Body of pancreas (tissue), 4 donors: ENCODE data around the gene VPS13C. TPM values are rescaled to one million over a fixed set of nuclear protein-coding genes. Genes with fewer than 3 reads are reported as not detected.

Source experiments
- ATAC-seq: fragments of 150-250 bp; one replicate; pipeline ENCODE4 v1.9.1; 2016
- DNase-seq, 4 donors: peaks; one replicate each; pipeline ENCODE4 v3.0.0-alpha.2; 2019
- H3K27ac ChIP-seq, 4 donors: fragments of 200-600 bp; sonication (generic); 1 replicate in 3 of 4; 2 replicates in 1 of 4; pipeline versions ENCODE4 v1.5.1 to v1.6.1; 2016 to 2019; ENCODE audit warnings: mild to moderate bottlenecking in 1 of 4, mixed read lengths in 1 of 4, moderate library complexity in 1 of 4
- H3K27me3 ChIP-seq, 2 donors: fragments of 200-600 bp; sonication (generic); one replicate each; pipeline ENCODE4 v1.6.0; 2016; ENCODE audit warnings: mild to moderate bottlenecking in 1 of 2
- H3K36me3 ChIP-seq, 2 donors: fragments of 200-600 bp; sonication (generic); replicated peaks in 1 of 2; 2 replicates each; pipeline ENCODE4 v1.5.1; 2016; ENCODE audit warnings: low read depth in 2 of 2; ENCODE audit not compliant: insufficient read depth in 1 of 2
- H3K4me1 ChIP-seq: fragments of 200-600 bp; sonication (generic); one replicate; pipeline ENCODE4 v1.6.0; 2016
- H3K4me3 ChIP-seq, 2 donors: fragments of 200-600 bp; sonication (generic); 1 replicate in 1 of 2; 2 replicates in 1 of 2; pipeline ENCODE4 v1.5.1; 2016 to 2019
- H3K9me3 ChIP-seq, 3 donors: fragments of 200-600 bp; sonication (generic); 1 replicate in 2 of 3; 2 replicates in 1 of 3; pipeline ENCODE4 v1.5.1; 2016
- POLR2A ChIP-seq, 3 donors: fragments of 450-650 bp; IDR thresholded peaks; one replicate each; pipeline ENCODE4 v1.6.1; 2016; ENCODE audit warnings: antibody characterized with exemption in 3 of 3, mild to moderate bottlenecking in 2 of 3
- WGBS, 2 donors: methylation state at CpG; one replicate each; pipeline ENCODE4 v1.1.5; 2017; 5-methylcytosine and 5-hydroxymethylcytosine counted together
- intact Hi-C: fragments of 100-400 bp; cut with DNase I; formaldehyde crosslinking; loops from one replicate; pipeline ENCODE4 v1.15.1; 2023
- total RNA-seq, 2 donors: library from RNA; depleted of rRNA; stranded (reverse); fragments of >200 nt; gene quantifications; one replicate each; pipeline ENCODE4 v1.1.0, GENCODE V29; 2016
- TF ChIP-seq, protein P1 (sequence below), 7 experiments: fragments of 450-650 bp in 4 of 7; fragments of 200-600 bp in 3 of 7; sonication (generic) in 3 of 7; IDR thresholded peaks; one replicate each; pipeline ENCODE4 v1.5.1; 2016 to 2019; ENCODE audit warnings: antibody characterized with exemption in 7 of 7

The VPS13C gene
- total RNA-seq, 2 donors from 2014 or later = 67.2 to 68.6 TPM

- no peak for DNase-seq
- ATAC-seq = no peak
- 11% methylated on average over 12 of the region's 12 CpGs for WGBS, 2 donors
Measured at GRCh38 chr15:62060896-62061280, 641 bp upstream of the VPS13C start.

DNA sequence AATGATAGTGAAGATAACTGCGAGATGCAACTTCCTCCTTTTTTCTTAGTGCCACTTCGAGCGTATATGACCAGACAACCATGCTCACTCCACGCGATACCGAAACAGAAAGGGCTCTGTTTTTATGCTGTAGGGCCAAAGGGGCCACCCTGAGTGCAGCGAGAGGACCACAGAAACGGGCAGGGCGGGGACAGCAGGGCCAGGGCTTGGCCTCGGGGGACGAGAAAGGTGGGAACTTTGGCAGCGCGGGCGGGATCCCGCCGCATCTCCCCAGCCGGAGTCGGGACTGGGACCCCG lies 483 bp downstream of the VPS13C start:
- 0 to 1% methylated on average over 16 to 19 of the region's 19 CpGs for WGBS, 2 donors
- intact Hi-C loops = no loop called here
- Histone ChIP-seq H3K4me3 (peak overlapping the region; percentile 77 to 85), H3K27ac (peak overlapping the region; percentile 68 to 96 (median 92)), H3K9me3 (no peaks in the 10 kb centered on the region), H3K36me3 (no peaks in the 10 kb centered on the region), H3K4me1 (peaks cover 37% of the 10 kb centered on the region), H3K27me3 (no peaks in the 10 kb centered on the region)
- peak; percentile 24 for ATAC-seq
- no peak for TF ChIP-seq POLR2A (IDR thresholded peaks at IDR 0.05)
- TF ChIP-seq, protein P1, sequence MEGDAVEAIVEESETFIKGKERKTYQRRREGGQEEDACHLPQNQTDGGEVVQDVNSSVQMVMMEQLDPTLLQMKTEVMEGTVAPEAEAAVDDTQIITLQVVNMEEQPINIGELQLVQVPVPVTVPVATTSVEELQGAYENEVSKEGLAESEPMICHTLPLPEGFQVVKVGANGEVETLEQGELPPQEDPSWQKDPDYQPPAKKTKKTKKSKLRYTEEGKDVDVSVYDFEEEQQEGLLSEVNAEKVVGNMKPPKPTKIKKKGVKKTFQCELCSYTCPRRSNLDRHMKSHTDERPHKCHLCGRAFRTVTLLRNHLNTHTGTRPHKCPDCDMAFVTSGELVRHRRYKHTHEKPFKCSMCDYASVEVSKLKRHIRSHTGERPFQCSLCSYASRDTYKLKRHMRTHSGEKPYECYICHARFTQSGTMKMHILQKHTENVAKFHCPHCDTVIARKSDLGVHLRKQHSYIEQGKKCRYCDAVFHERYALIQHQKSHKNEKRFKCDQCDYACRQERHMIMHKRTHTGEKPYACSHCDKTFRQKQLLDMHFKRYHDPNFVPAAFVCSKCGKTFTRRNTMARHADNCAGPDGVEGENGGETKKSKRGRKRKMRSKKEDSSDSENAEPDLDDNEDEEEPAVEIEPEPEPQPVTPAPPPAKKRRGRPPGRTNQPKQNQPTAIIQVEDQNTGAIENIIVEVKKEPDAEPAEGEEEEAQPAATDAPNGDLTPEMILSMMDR (IDR thresholded peaks at IDR 0.05) = no peak
- DNase-seq = peak; percentile 42 to 61 (median 51)

More at GRCh38 chr15:62060896-62061280, 641 bp upstream of the VPS13C start:
- no peak for TF ChIP-seq POLR2A (IDR thresholded peaks at IDR 0.05)
- TF ChIP-seq, protein P1 (IDR thresholded peaks at IDR 0.05) = no peak
- H3K36me3 ChIP-seq = no peaks in the 10 kb centered on the region
- H3K4me1 ChIP-seq = peaks cover 34% of the 10 kb centered on the region
- H3K4me3 ChIP-seq = peak overlapping the region; percentile 44 to 85
- H3K9me3 ChIP-seq = no peaks in the 10 kb centered on the region
- no peaks in the 10 kb centered on the region for H3K27me3 ChIP-seq
- peak overlapping the region; percentile 68 to 96 (median 92) for H3K27ac ChIP-seq
- intact Hi-C loops = no loop called here

DNA sequence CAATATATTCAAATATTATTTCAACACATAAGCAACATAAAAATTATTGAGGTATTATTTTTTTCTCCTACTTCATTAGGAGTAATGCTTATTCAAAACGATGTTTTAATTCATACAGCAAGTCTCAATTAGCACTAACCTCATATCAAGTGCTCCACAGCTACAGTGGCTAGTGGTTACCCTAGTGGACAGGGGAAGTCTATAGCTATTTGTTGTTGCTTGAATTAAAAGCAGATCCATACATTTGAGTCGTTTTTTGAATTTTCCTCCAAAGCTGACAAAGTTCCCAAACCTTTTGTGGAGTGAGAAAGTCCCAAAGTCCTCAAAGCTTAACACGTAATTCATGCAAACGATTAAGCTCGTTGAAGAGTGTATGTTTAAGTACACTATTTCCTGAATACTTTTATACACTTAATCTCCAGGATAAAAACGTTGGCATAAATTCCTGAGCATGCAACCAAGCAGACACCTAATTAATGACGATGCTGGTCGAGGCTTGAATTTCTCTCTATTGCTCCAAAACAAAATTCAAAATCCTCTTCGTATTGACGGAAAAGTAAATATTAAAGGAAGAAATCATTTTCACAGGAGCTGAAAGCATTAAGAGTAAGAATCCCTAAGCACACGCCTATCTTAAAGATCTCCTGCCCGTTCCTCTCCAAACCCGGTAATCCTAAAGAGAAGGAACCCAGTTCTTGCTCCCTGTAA lies 985 bp downstream of the VPS13C start:
- DNase-seq (no peak), ATAC-seq (no peak)
- no peaks in the 10 kb centered on the region for H3K27me3 ChIP-seq
- TF ChIP-seq, protein P1 (IDR thresholded peaks at IDR 0.05) = peak in 1 of 7 experiments; percentile 12
- TF ChIP-seq POLR2A (IDR thresholded peaks at IDR 0.05) = no peak
- intact Hi-C loops = no loop called here
- no peaks in the 10 kb centered on the region for H3K9me3 ChIP-seq
- no peaks in the 10 kb centered on the region for H3K36me3 ChIP-seq
- peaks cover 37% of the 10 kb centered on the region for H3K4me1 ChIP-seq
- 3% methylated on average over 13 of the region's 13 CpGs for WGBS, 2 donors
- peak overlapping the region in 3 of 4 donors; percentile 90 to 96 (median 93) for H3K27ac ChIP-seq
- peak overlapping the region; percentile 77 to 85 for H3K4me3 ChIP-seq

GRCh38 chr15:62058327-62059028 lies 1.8 kb downstream of the VPS13C start:
- WGBS, 2 donors = 81 to 82% methylated on average over 5 of the region's 5 CpGs
- no peak for ATAC-seq
- Histone ChIP-seq H3K4me3 (no peak overlapping the region), H3K27ac (no peak overlapping the region), H3K27me3 (no peaks in the 10 kb centered on the region), H3K9me3 (no peaks in the 10 kb centered on the region), H3K36me3 (no peaks in the 10 kb centered on the region), H3K4me1 (peaks cover 36% of the 10 kb centered on the region)
- no peak for TF ChIP-seq POLR2A (IDR thresholded peaks at IDR 0.05)
- TF ChIP-seq, protein P1 (IDR thresholded peaks at IDR 0.05) = no peak
- DNase-seq = no peak
- intact Hi-C loops = no loop called here
